IMR-90 (cell line): ENCODE results near the gene ATP2C2. TPM values are rescaled to one million over a fixed set of nuclear protein-coding genes. Genes with fewer than 3 reads are reported as not detected.

ENCODE experiments used
- ATAC-seq: fragments of 200-7000 bp; cut with Tn5 transposase; 2 replicates; pipeline ENCODE4 v1.9.1; 2020; ENCODE audit warnings: low read depth, mild to moderate bottlenecking, moderate library complexity
- BruUV-seq: library from RNA; stranded (reverse); fragments of 400-500 nt; replicated peaks from 2 replicates; lab custom pipeline; 2021; lab: Mats Ljungman, UMichigan
- CTCF ChIA-PET: fragments of 300-600 bp; formaldehyde crosslinking; extraction: SDS; loops from one replicate; lab custom pipeline; 2021; ENCODE audit warnings: antibody characterized with exemption; lab: Yijun Ruan, JAX
- POLR2A ChIA-PET: fragments of 300-600 bp; sonication (Branson Sonifier 250); formaldehyde crosslinking; loops from one replicate; lab custom pipeline; 2022; ENCODE audit warnings: antibody characterized with exemption; ENCODE audit not compliant: unreplicated experiment; lab: Charles Lee
- DNase-seq: peaks from one replicate; pipeline ENCODE4 v3.0.0; 2013
- H2AFZ ChIP-seq: replicated peaks from 2 replicates; pipeline ENCODE3; 2013; ENCODE audit warnings: low read length, mild to moderate bottlenecking; ENCODE audit not compliant: poor library complexity
- H2AK5ac ChIP-seq: 2 replicates; pipeline ENCODE4 v1.6.1; 2013; ENCODE audit warnings: low read depth, low read length, inconsistent platforms
- H2AK9ac ChIP-seq: replicated peaks from 2 replicates; pipeline ENCODE3; 2013; ENCODE audit warnings: mild to moderate bottlenecking, low read depth, low read length, moderate library complexity; ENCODE audit not compliant: poor library complexity
- H2BK120ac ChIP-seq: 2 replicates; pipeline ENCODE4 v1.6.1; 2013; ENCODE audit warnings: low read depth, low read length, inconsistent platforms
- H2BK15ac ChIP-seq: 3 replicates; pipeline ENCODE4 v1.6.1; 2013; ENCODE audit warnings: low read depth, low read length, inconsistent platforms
- H2BK20ac ChIP-seq: 2 replicates; pipeline ENCODE4 v1.6.1; 2013; ENCODE audit warnings: low read depth, mild to moderate bottlenecking, inconsistent platforms, low read length, moderate library complexity
- H2BK5ac ChIP-seq: 2 replicates; pipeline ENCODE4 v1.6.1; 2013; ENCODE audit warnings: mild to moderate bottlenecking, low read depth, low read length, inconsistent platforms; ENCODE audit not compliant: poor library complexity, severe bottlenecking
- H3K14ac ChIP-seq: replicated peaks from 2 replicates; pipeline ENCODE4 v1.6.1; 2013; ENCODE audit warnings: low read depth, low read length, inconsistent platforms
- H3K18ac ChIP-seq: 2 replicates; pipeline ENCODE4 v1.6.1; 2013; ENCODE audit warnings: low read depth, low read length, control low read depth
- H3K23ac ChIP-seq: 2 replicates; pipeline ENCODE4 v1.6.1; 2013; ENCODE audit warnings: low read depth, low read length, inconsistent platforms
- H3K27ac ChIP-seq: 2 replicates; pipeline ENCODE4 v1.5.1; 2013; ENCODE audit warnings: mild to moderate bottlenecking, control low read depth, low read length; ENCODE audit not compliant: insufficient read depth
- H3K27me3 ChIP-seq: 2 replicates; pipeline ENCODE4 v1.6.1; 2013; ENCODE audit warnings: low read length; ENCODE audit not compliant: control insufficient read depth, insufficient read depth
- H3K36me3 ChIP-seq: 2 replicates; pipeline ENCODE4 v1.6.1; 2013; ENCODE audit warnings: low read length, mixed read lengths; ENCODE audit not compliant: control insufficient read depth, insufficient read depth
- H3K4ac ChIP-seq: 2 replicates; pipeline ENCODE4 v1.6.1; 2013; ENCODE audit warnings: low read depth, low read length, inconsistent platforms
- H3K4me1 ChIP-seq: 2 replicates; pipeline ENCODE4 v1.6.1; 2013; ENCODE audit warnings: low read length, mixed read lengths; ENCODE audit not compliant: control insufficient read depth, insufficient read depth
- H3K4me2 ChIP-seq: 2 replicates; pipeline ENCODE4 v1.6.1; 2013; ENCODE audit warnings: low read depth, mild to moderate bottlenecking, control low read depth, low read length, moderate library complexity
- H3K4me3 ChIP-seq: 2 replicates; pipeline ENCODE4 v1.5.1; 2013; ENCODE audit warnings: low read depth, mild to moderate bottlenecking, control low read depth, low read length, moderate library complexity; ENCODE audit not compliant: insufficient read depth
- H3K56ac ChIP-seq: 2 replicates; pipeline ENCODE4 v1.6.1; 2013; ENCODE audit warnings: low read length, inconsistent platforms; ENCODE audit not compliant: insufficient read depth; ENCODE audit errors: extremely low read depth
- H3K79me1 ChIP-seq, 2 experiments: 2 replicates each; pipeline ENCODE4 v1.6.1; 2013; ENCODE audit warnings: low read length in 2 of 2, inconsistent platforms in 1 of 2, low read depth in 1 of 2
- H3K9ac ChIP-seq: 2 replicates; pipeline ENCODE4 v1.6.1; 2013; ENCODE audit warnings: low read depth, low read length, control low read depth
- H3K9me1 ChIP-seq: 2 replicates; pipeline ENCODE4 v1.6.1; 2013; ENCODE audit warnings: low read length, inconsistent platforms; ENCODE audit not compliant: insufficient read depth
- H3K9me3 ChIP-seq: 2 replicates; pipeline ENCODE4 v1.6.1; 2013; ENCODE audit warnings: low read length; ENCODE audit not compliant: control insufficient read depth, insufficient read depth
- H4K20me1 ChIP-seq: 2 replicates; pipeline ENCODE4 v1.6.1; 2013; ENCODE audit warnings: low read length, inconsistent platforms; ENCODE audit not compliant: insufficient read depth
- H4K5ac ChIP-seq: 2 replicates; pipeline ENCODE4 v1.6.1; 2013; ENCODE audit warnings: mild to moderate bottlenecking, low read depth, low read length, control low read depth
- H4K8ac ChIP-seq, 2 experiments: 2 replicates each; pipeline ENCODE4 v1.6.1; 2013; ENCODE audit warnings: low read depth in 2 of 2, low read length in 2 of 2, control low read depth in 1 of 2, inconsistent platforms in 1 of 2
- H4K91ac ChIP-seq: 2 replicates; pipeline ENCODE4 v1.6.1; 2013; ENCODE audit warnings: low read depth, low read length, inconsistent platforms; ENCODE audit not compliant: insufficient read depth
- CHD1 ChIP-seq: IDR thresholded peaks from 2 replicates; pipeline ENCODE4 v1.6.1; 2012; ENCODE audit warnings: low read depth, low read length, improper control_type of control experiment
- FOS ChIP-seq: fragments of 150-350 bp; IDR thresholded peaks from 2 replicates; pipeline ENCODE4 v1.6.1; 2016; ENCODE audit warnings: low read depth, low read length
- MAFK ChIP-seq: IDR thresholded peaks from 2 replicates; pipeline ENCODE4 v1.6.1; 2012; ENCODE audit warnings: low read depth, low read length, improper control_type of control experiment
- MAZ ChIP-seq: IDR thresholded peaks from 2 replicates; pipeline ENCODE4 v1.6.1; 2012; ENCODE audit warnings: low read depth, mild to moderate bottlenecking, low read length, improper control_type of control experiment, moderate library complexity, borderline replicate concordance
- MXI1 ChIP-seq: IDR thresholded peaks from 2 replicates; pipeline ENCODE4 v1.6.1; 2012; ENCODE audit warnings: low read depth, mild to moderate bottlenecking, low read length, moderate library complexity, borderline replicate concordance
- NFE2L2 ChIP-seq: fragments of 150-350 bp; IDR thresholded peaks from 2 replicates; pipeline ENCODE4 v1.6.1; 2016; ENCODE audit warnings: low read depth, mild to moderate bottlenecking, low read length
- POLR2A ChIP-seq: IDR thresholded peaks from 2 replicates; pipeline ENCODE4 v1.6.1; 2012; ENCODE audit warnings: mild to moderate bottlenecking, low read depth, low read length
- RAD21 ChIP-seq: IDR thresholded peaks from 2 replicates; pipeline ENCODE4 v1.6.1; 2012; ENCODE audit warnings: low read length, improper control_type of control experiment
- RCOR1 ChIP-seq: IDR thresholded peaks from 2 replicates; pipeline ENCODE4 v1.6.1; 2012; ENCODE audit warnings: mild to moderate bottlenecking, low read length, improper control_type of control experiment; ENCODE audit not compliant: insufficient replicate concordance
- RFX5 ChIP-seq: IDR thresholded peaks from 2 replicates; pipeline ENCODE4 v1.8.0; 2012; ENCODE audit warnings: low read depth, mild to moderate bottlenecking, low read length, moderate library complexity
- SMC3 ChIP-seq: fragments of 150-350 bp; IDR thresholded peaks from 2 replicates; pipeline ENCODE4 v1.6.1; 2016; ENCODE audit warnings: low read depth, mild to moderate bottlenecking, antibody characterized with exemption, low read length, moderate library complexity
- WGBS, 2 experiments: methylation state at CpG; one replicate each; pipeline versions ENCODE4 v1.1.5 to v1.1.7; 2013; ENCODE audit warnings: missing lambda C conversion rate in 2 of 2; ENCODE audit not compliant: insufficient read length in 1 of 2; ENCODE audit errors: extremely low coverage in 2 of 2; 5-methylcytosine and 5-hydroxymethylcytosine counted together
- dilution Hi-C: fragments of 300-500 bp; cut with HindIII; formaldehyde crosslinking; loops from one replicate; pipeline ENCODE4 v1.14.3; 2018; ENCODE audit warnings: low sequenced_read_pairs; ENCODE audit not compliant: unreplicated experiment
- in situ Hi-C: fragments of 300-500 bp; cut with MboI; formaldehyde crosslinking; loops from 3 replicates; pipeline ENCODE4 v1.14.3; 2019; ENCODE audit warnings: low sequenced_read_pairs, inconsistent platforms, mixed read lengths
- intact Hi-C: fragments of 100-400 bp; cut with micrococcal nuclease; formaldehyde crosslinking; loops from 2 replicates; pipeline ENCODE4 v1.10.0; 2022
- polyA plus RNA-seq, 3 experiments: library from polyadenylated mRNA; depleted of rRNA; stranded (reverse); fragments of >200 nt; gene quantifications; 2 replicates each; pipeline ENCODE4 v1.2.3, GENCODE V29; 2012; ENCODE audit warnings: low replicate concordance in 1 of 3
- total RNA-seq: library from RNA; depleted of rRNA; stranded (reverse); fragments of >200 nt; gene quantifications from 2 replicates; pipeline ENCODE4 v1.2.3, GENCODE V29; 2012
- TF ChIP-seq, protein P1 (sequence below): fragments of 150-350 bp; IDR thresholded peaks from 2 replicates; pipeline ENCODE4 v1.6.1; 2016; ENCODE audit warnings: low read depth, mild to moderate bottlenecking, low read length, moderate library complexity, borderline replicate concordance
- TF ChIP-seq, protein P2 (sequence below): conservative IDR thresholded peaks from 2 replicates; pipeline ENCODE4 v1.5.1; 2012; ENCODE audit warnings: mild to moderate bottlenecking, low read depth, low read length, improper control_type of control experiment

Gene ATP2C2
- total and polyA plus RNA-seq, 2 of the 4 experiments (the other 2 are of a cell fraction), result not detected

DNA sequence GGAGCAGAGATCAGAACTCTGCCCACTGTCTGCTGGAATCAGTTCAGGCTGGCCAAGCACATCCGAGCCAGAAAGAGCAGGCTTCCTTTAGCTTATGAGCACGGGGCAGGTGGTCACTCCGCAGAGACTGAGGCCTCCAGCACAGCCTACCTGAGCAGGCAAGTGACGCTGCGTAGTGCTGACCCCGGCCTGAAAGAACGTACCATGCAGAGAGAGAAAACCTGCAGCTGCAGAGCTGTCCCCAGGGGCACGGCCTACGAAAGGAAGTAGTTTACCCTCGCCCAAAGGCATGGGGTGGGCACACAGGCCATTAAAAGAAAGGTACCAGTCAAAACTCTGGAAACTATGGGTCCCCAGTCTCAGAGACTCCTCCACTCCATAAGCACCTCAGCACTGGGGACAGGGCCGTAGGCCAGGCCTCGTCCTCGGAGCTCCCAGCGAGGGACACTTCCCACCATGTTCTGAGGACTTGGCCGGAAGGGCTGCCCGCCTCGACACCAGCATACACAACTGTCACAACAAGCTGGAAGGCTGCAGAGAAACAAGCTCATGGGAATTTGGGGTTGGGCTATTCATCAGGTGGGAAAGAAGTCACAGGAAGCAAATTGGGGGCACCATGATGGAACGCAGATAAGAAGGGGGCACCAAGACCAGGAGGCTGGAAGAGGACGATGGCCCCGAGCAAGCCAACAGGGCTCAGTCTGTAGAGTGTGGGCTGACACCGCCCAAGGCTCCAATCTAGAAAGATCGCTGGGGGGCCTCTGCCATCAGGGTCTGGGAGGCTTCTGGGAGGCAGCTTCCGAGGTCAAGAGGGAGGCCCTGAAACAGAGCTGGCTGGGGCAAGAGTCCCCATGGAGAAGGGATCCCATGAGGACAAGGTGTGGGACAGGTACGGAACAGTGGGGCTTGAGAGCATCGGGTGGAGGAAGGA, 114.9 kb downstream of the ATP2C2 start:
- ChIA-PET CTCF (interaction anchor here (0.9 kb wide), 1 partner anchor 206 kb away, joined by 4 read pairs; no protein-coding TSS in a partner anchor), POLR2A (no interaction called here)
- no peak overlapping the region for H2BK15ac ChIP-seq
- H3K9ac ChIP-seq, result no peak overlapping the region
- no peak overlapping the region for H4K5ac ChIP-seq
- H2AK5ac ChIP-seq, result no peak overlapping the region; the same call in 1 of the 2 replicates
- H3K36me3 ChIP-seq, result peaks cover 56% of the 10 kb centered on the region
- no peak overlapping the region for H3K4me2 ChIP-seq
- no peak overlapping the region for H4K8ac ChIP-seq
- in situ Hi-C loops, result loop anchor here (10.0 to 25.0 kb wide), 2 partner anchors 398 to 521 kb away; partner anchors contain the start of genes NECAB2 and OSGIN1
- peaks cover 0 to 57% of the 10 kb centered on the region in 2 experiments; a peak in 2 of 4 replicates for H3K79me1 ChIP-seq
- H2BK5ac ChIP-seq, result no peak overlapping the region
- no peak for DNase-seq
- intact Hi-C loops, result loop anchor here (10.0 kb wide), 1 partner anchor 368 kb away; the partner anchor contains the start of gene MBTPS1
- dilution Hi-C loops, result no loop called here
- H3K9me3 ChIP-seq, result no peaks in the 10 kb centered on the region
- 96% methylated on average over 11 of the region's 25 CpGs; no CpG with 5 or more reads in 1 of the 2 experiments for WGBS, 2 experiments
- H3K27me3 ChIP-seq, result no peaks in the 10 kb centered on the region
- H4K20me1 ChIP-seq, result peaks cover 17% of the 10 kb centered on the region
- BruUV-seq, result no TSS peak
- peaks cover 7% of the 10 kb centered on the region; the same call in 1 of the 2 replicates for H3K9me1 ChIP-seq
- H2BK20ac ChIP-seq, result no peak overlapping the region
- no peak overlapping the region for H3K14ac ChIP-seq
- H3K23ac ChIP-seq, result no peak overlapping the region
- H3K56ac ChIP-seq, result no peak overlapping the region
- no peak overlapping the region for H2AFZ ChIP-seq
- no peak overlapping the region for H3K4me3 ChIP-seq
- no peak for ATAC-seq
- H3K27ac ChIP-seq, result no peak overlapping the region
- H4K91ac ChIP-seq, result no peak overlapping the region
- H2AK9ac ChIP-seq, result no peak overlapping the region
- H3K4ac ChIP-seq, result no peak overlapping the region
- peaks cover 4% of the 10 kb centered on the region for H3K4me1 ChIP-seq
- H3K18ac ChIP-seq, result no peak overlapping the region
- no peak overlapping the region for H2BK120ac ChIP-seq
- TF ChIP-seq, protein P1, sequence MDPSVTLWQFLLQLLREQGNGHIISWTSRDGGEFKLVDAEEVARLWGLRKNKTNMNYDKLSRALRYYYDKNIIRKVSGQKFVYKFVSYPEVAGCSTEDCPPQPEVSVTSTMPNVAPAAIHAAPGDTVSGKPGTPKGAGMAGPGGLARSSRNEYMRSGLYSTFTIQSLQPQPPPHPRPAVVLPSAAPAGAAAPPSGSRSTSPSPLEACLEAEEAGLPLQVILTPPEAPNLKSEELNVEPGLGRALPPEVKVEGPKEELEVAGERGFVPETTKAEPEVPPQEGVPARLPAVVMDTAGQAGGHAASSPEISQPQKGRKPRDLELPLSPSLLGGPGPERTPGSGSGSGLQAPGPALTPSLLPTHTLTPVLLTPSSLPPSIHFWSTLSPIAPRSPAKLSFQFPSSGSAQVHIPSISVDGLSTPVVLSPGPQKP, result no peak
- no peak for TF ChIP-seq RFX5
- TF ChIP-seq POLR2A, result no peak
- TF ChIP-seq NFE2L2, result no peak
- TF ChIP-seq FOS, result no peak
- TF ChIP-seq MAFK, result no peak
- TF ChIP-seq RAD21, result no peak
- no peak for TF ChIP-seq MXI1
- TF ChIP-seq MAZ, result no peak
- no peak for TF ChIP-seq SMC3
- no peak for TF ChIP-seq RCOR1
- TF ChIP-seq, protein P2, sequence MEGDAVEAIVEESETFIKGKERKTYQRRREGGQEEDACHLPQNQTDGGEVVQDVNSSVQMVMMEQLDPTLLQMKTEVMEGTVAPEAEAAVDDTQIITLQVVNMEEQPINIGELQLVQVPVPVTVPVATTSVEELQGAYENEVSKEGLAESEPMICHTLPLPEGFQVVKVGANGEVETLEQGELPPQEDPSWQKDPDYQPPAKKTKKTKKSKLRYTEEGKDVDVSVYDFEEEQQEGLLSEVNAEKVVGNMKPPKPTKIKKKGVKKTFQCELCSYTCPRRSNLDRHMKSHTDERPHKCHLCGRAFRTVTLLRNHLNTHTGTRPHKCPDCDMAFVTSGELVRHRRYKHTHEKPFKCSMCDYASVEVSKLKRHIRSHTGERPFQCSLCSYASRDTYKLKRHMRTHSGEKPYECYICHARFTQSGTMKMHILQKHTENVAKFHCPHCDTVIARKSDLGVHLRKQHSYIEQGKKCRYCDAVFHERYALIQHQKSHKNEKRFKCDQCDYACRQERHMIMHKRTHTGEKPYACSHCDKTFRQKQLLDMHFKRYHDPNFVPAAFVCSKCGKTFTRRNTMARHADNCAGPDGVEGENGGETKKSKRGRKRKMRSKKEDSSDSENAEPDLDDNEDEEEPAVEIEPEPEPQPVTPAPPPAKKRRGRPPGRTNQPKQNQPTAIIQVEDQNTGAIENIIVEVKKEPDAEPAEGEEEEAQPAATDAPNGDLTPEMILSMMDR, result no peak
- no peak for TF ChIP-seq CHD1
